HepG2 (cell line): ENCODE measurements around the gene C12orf60. TPM values are rescaled to one million over a fixed set of nuclear protein-coding genes. Genes with fewer than 3 reads are reported as not detected.

Experiments used
- ATAC-seq: fragments of 200-7000 bp; cut with Tn5 transposase; 3 replicates; pipeline ENCODE4 v1.9.1; 2020; ENCODE audit warnings: mild to moderate bottlenecking, moderate library complexity
- BruUV-seq: library from RNA; stranded (reverse); fragments of 400-500 nt; replicated peaks from 2 replicates; lab custom pipeline; 2021; lab: Mats Ljungman, UMichigan
- CTCF ChIA-PET: fragments of 300-600 bp; formaldehyde crosslinking; extraction: SDS; loops from one replicate; lab custom pipeline; 2021; ENCODE audit warnings: low total read pairs, inconsistent platforms, low intra/inter-chr PET ratio; lab: Yijun Ruan, JAX
- POLR2A ChIA-PET: fragments of 350-600 bp; sonication (Branson Sonifier 250); formaldehyde crosslinking; loops from one replicate; lab custom pipeline; 2020; ENCODE audit warnings: antibody characterized with exemption, inconsistent platforms; lab: Yijun Ruan, JAX
- DNase-seq: peaks from one replicate; pipeline ENCODE4 v3.0.0-alpha.2; 2015; ENCODE audit warnings: low spot score
- FAIRE-seq: peaks from 3 replicates; lab custom pipeline; 2011; peaks lifted over from hg19 to GRCh38; lab: Jason Lieb, UNC
- H2AFZ ChIP-seq: one replicate; pipeline ENCODE4 v1.6.1; 2011; ENCODE audit warnings: low read length, inconsistent platforms
- H3K27ac ChIP-seq: fragments of 300-600 bp; 3 replicates; pipeline ENCODE4 v1.8.0; 2011; ENCODE audit warnings: mixed run types, mild to moderate bottlenecking, mixed read lengths, low read length, inconsistent platforms; ENCODE audit not compliant: insufficient read depth; ENCODE audit errors: extremely low read length
- H3K27me3 ChIP-seq, 2 experiments: fragments of 200-600 bp in 1 of 2; 2 replicates in 1 of 2; 3 replicates in 1 of 2; pipeline versions ENCODE4 v1.6.0 to v1.8.0; 2011; ENCODE audit warnings: low read length in 2 of 2, mild to moderate bottlenecking in 2 of 2, moderate library complexity in 2 of 2, inconsistent platforms in 1 of 2; ENCODE audit not compliant: insufficient read depth in 2 of 2, control insufficient read depth in 1 of 2
- H3K36me3 ChIP-seq, 2 experiments: fragments of 200-600 bp in 1 of 2; replicated peaks in 1 of 2; 2 replicates in 1 of 2; 3 replicates in 1 of 2; pipeline versions ENCODE4 v1.5.1 to v1.8.0; 2011; ENCODE audit warnings: low read length in 2 of 2, inconsistent platforms in 1 of 2; ENCODE audit not compliant: insufficient read depth in 2 of 2, control insufficient read depth in 1 of 2
- H3K4me1 ChIP-seq: 2 replicates; pipeline ENCODE4 v1.5.1; 2012; ENCODE audit warnings: low read length, inconsistent platforms; ENCODE audit not compliant: insufficient read depth
- H3K4me2 ChIP-seq: 2 replicates; pipeline ENCODE4 v1.6.0; 2011; ENCODE audit warnings: low read depth, low read length, inconsistent platforms
- H3K4me3 ChIP-seq, 3 experiments: fragments of 200-600 bp in 1 of 3; sonication (generic), shearing (Covaris generic) in 1 of 3; replicated peaks in 1 of 3; 2 replicates each; pipeline ENCODE4 v1.5.1; 2011 to 2016; ENCODE audit warnings: low read length in 3 of 3, inconsistent platforms in 2 of 3, low read depth in 2 of 3, mild to moderate bottlenecking in 2 of 3, control low read depth in 1 of 3, mixed read lengths in 1 of 3; ENCODE audit not compliant: insufficient read depth in 1 of 3
- H3K79me2 ChIP-seq: one replicate; pipeline ENCODE4 v1.6.1; 2011; ENCODE audit warnings: low read length, inconsistent platforms; ENCODE audit not compliant: insufficient read depth
- H3K9ac ChIP-seq: 2 replicates; pipeline ENCODE4 v1.6.0; 2011; ENCODE audit warnings: mild to moderate bottlenecking, low read depth, low read length, inconsistent platforms; ENCODE audit not compliant: insufficient read depth
- H3K9me3 ChIP-seq: 2 replicates; pipeline ENCODE4 v1.5.1; 2012; ENCODE audit warnings: mild to moderate bottlenecking, low read length
- H4K20me1 ChIP-seq: 2 replicates; pipeline ENCODE4 v1.6.0; 2011; ENCODE audit warnings: inconsistent platforms, mild to moderate bottlenecking, low read length, moderate library complexity; ENCODE audit not compliant: insufficient read depth
- CHD2 ChIP-seq: IDR thresholded peaks from 2 replicates; pipeline ENCODE4 v1.6.1; 2011; ENCODE audit warnings: low read depth, low read length, improper control_type of control experiment
- DR1 ChIP-seq: sonication (generic); formaldehyde crosslinking; IDR thresholded peaks from 2 replicates; pipeline ENCODE4 v1.8.0; 2021; ENCODE audit warnings: mild to moderate bottlenecking, missing genetic modification reagents, inconsistent platforms
- ISL2 ChIP-seq: sonication (generic); formaldehyde crosslinking; IDR thresholded peaks from 2 replicates; pipeline ENCODE4 v1.5.0; 2020; ENCODE audit warnings: missing genetic modification reagents
- KLF9 ChIP-seq: IDR thresholded peaks from 2 replicates; pipeline ENCODE4 v1.6.1; 2016; ENCODE audit warnings: low read depth
- NFATC3 ChIP-seq: sonication (generic); formaldehyde crosslinking; IDR thresholded peaks from 2 replicates; pipeline ENCODE4 v1.5.1; 2020; ENCODE audit warnings: mild to moderate bottlenecking, missing genetic modification reagents
- PCBP1 ChIP-seq: fragments of 200-400 bp; formaldehyde crosslinking; IDR thresholded peaks from 2 replicates; pipeline ENCODE4 v1.6.1; 2017; ENCODE audit warnings: mild to moderate bottlenecking, low read depth, low read length, borderline replicate concordance
- SKIL ChIP-seq: sonication (generic); formaldehyde crosslinking; IDR thresholded peaks from 2 replicates; pipeline ENCODE4 v1.8.0; 2022; ENCODE audit warnings: missing genetic modification reagents, mild to moderate bottlenecking, moderate library complexity, borderline replicate concordance
- TBP ChIP-seq: sonication (generic); formaldehyde crosslinking; IDR thresholded peaks from 2 replicates; pipeline ENCODE4 v1.5.0; 2020; ENCODE audit warnings: missing genetic modification reagents
- TBX2 ChIP-seq: sonication (generic); formaldehyde crosslinking; IDR thresholded peaks from 2 replicates; pipeline ENCODE4 v1.5.0; 2020; ENCODE audit warnings: missing genetic modification reagents, mild to moderate bottlenecking, borderline replicate concordance
- TSC22D2 ChIP-seq: sonication (generic); formaldehyde crosslinking; IDR thresholded peaks from 2 replicates; pipeline ENCODE4 v1.5.1; 2020; ENCODE audit warnings: missing genetic modification reagents, mild to moderate bottlenecking, borderline replicate concordance
- ZBTB39 ChIP-seq: sonication (generic); formaldehyde crosslinking; IDR thresholded peaks from 2 replicates; pipeline ENCODE4 v1.5.0; 2020; ENCODE audit warnings: missing genetic modification reagents
- ZNF331 ChIP-seq: sonication (generic); formaldehyde crosslinking; IDR thresholded peaks from 2 replicates; pipeline ENCODE4 v1.4.0; 2020; ENCODE audit warnings: missing genetic modification reagents
- ZNF549 ChIP-seq: sonication (generic); formaldehyde crosslinking; IDR thresholded peaks from 2 replicates; pipeline ENCODE4 v1.5.0; 2020; ENCODE audit warnings: missing genetic modification reagents
- WGBS: methylation state at CpG from one replicate; pipeline ENCODE4 v1.1.6; 2017; ENCODE audit warnings: low lambda C conversion rate; 5-methylcytosine and 5-hydroxymethylcytosine counted together
- in situ Hi-C: cut with HindIII; loops from 2 replicates; pipeline ENCODE4 v1.10.0; 2017; ENCODE audit warnings: low pct_unique_long_range_greater_than_20kb; ENCODE audit not compliant: extremely low pct_ligation_motif_present
- intact Hi-C: fragments of 100-400 bp; cut with micrococcal nuclease; formaldehyde crosslinking; loops from one replicate; pipeline ENCODE4 v1.10.0; 2022; ENCODE audit not compliant: unreplicated experiment
- polyA plus RNA-seq, 8 experiments: library from polyadenylated mRNA; depleted of rRNA in 3 of 8; stranded (reverse) in 7 of 8; unstranded in 1 of 8; fragments of >200 nt; fragmentation: Illumina TruSeq in 4 of 8; extraction: Trizol in 4 of 8; gene quantifications; 2 replicates each; pipeline versions ENCODE4 v1.2.1 to v1.2.3, GENCODE V29; 2011 to 2016; ENCODE audit warnings: low read depth in 4 of 8, missing spikeins in 1 of 8, mixed read lengths in 1 of 8; ENCODE audit not compliant: insufficient read depth in 1 of 8
- total RNA-seq, 5 experiments: library from RNA; depleted of rRNA; stranded (reverse); fragments of >200 nt; fragmentation: Illumina TruSeq; extraction: Trizol; gene quantifications; 2 replicates each; pipeline ENCODE4 v1.2.3, GENCODE V29; 2016; ENCODE audit warnings: low read depth in 1 of 5
- TF ChIP-seq, protein P1 (sequence below): sonication (generic); formaldehyde crosslinking; conservative IDR thresholded peaks from 2 replicates; pipeline ENCODE4 v1.4.0; 2020; ENCODE audit warnings: missing genetic modification reagents
- TF ChIP-seq, protein P2 (sequence below): sonication (generic); formaldehyde crosslinking; IDR thresholded peaks from 2 replicates; pipeline ENCODE4 v1.5.0; 2020; ENCODE audit warnings: mild to moderate bottlenecking, missing genetic modification reagents
- TF ChIP-seq, protein P3 (sequence below): sonication (generic); formaldehyde crosslinking; IDR thresholded peaks from 2 replicates; pipeline ENCODE4 v1.4.0; 2020; ENCODE audit warnings: missing genetic modification reagents

C12orf60 gene
- total and polyA plus RNA-seq, 2 of the 13 experiments (the other 11 are each of a cell fraction or from before 2014, with no cell fraction given), result 0.55 to 1.4 TPM

GRCh38 chr12:14765398-14765797 is 38.1 kb upstream of the C12orf60 start:
- H3K79me2 ChIP-seq, result peaks cover 32% of the 10 kb centered on the region
- TF ChIP-seq ZBTB39 (no peak), ZNF549 (CRISPR knock-in tag) (no peak), CHD2 (no peak), ISL2 (CRISPR knock-in tag) (no peak), PCBP1 (no peak), TBX2 (CRISPR knock-in tag) (no peak), SKIL (CRISPR knock-in tag) (no peak), DR1 (no peak), KLF9 (CRISPR knock-in tag) (no peak), TSC22D2 (CRISPR knock-in tag) (no peak), TBP (CRISPR knock-in tag) (no peak), NFATC3 (CRISPR knock-in tag) (no peak), ZNF331 (CRISPR knock-in tag) (no peak)
- TF ChIP-seq, protein P1, sequence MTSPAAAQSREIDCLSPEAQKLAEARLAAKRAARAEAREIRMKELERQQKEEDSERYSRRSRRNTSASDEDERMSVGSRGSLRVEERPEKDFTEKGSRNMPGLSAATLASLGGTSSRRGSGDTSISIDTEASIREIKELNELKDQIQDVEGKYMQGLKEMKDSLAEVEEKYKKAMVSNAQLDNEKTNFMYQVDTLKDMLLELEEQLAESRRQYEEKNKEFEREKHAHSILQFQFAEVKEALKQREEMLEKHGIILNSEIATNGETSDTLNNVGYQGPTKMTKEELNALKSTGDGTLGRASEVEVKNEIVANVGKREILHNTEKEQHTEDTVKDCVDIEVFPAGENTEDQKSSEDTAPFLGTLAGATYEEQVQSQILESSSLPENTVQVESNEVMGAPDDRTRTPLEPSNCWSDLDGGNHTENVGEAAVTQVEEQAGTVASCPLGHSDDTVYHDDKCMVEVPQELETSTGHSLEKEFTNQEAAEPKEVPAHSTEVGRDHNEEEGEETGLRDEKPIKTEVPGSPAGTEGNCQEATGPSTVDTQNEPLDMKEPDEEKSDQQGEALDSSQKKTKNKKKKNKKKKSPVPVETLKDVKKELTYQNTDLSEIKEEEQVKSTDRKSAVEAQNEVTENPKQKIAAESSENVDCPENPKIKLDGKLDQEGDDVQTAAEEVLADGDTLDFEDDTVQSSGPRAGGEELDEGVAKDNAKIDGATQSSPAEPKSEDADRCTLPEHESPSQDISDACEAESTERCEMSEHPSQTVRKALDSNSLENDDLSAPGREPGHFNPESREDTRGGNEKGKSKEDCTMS (CRISPR knock-in tag), result no peak
- TF ChIP-seq, protein P2, sequence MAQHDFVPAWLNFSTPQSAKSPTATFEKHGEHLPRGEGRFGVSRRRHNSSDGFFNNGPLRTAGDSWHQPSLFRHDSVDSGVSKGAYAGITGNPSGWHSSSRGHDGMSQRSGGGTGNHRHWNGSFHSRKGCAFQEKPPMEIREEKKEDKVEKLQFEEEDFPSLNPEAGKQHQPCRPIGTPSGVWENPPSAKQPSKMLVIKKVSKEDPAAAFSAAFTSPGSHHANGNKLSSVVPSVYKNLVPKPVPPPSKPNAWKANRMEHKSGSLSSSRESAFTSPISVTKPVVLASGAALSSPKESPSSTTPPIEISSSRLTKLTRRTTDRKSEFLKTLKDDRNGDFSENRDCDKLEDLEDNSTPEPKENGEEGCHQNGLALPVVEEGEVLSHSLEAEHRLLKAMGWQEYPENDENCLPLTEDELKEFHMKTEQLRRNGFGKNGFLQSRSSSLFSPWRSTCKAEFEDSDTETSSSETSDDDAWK, result no peak
- TF ChIP-seq, protein P3, sequence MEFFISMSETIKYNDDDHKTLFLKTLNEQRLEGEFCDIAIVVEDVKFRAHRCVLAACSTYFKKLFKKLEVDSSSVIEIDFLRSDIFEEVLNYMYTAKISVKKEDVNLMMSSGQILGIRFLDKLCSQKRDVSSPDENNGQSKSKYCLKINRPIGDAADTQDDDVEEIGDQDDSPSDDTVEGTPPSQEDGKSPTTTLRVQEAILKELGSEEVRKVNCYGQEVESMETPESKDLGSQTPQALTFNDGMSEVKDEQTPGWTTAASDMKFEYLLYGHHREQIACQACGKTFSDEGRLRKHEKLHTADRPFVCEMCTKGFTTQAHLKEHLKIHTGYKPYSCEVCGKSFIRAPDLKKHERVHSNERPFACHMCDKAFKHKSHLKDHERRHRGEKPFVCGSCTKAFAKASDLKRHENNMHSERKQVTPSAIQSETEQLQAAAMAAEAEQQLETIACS, result no peak

More at GRCh38 chr12:14765398-14765797, 38.1 kb upstream of the C12orf60 start:
- ChIA-PET CTCF (no interaction called here), POLR2A (no interaction called here)
- 89% methylated on average over 2 of the region's 2 CpGs for WGBS
- Histone ChIP-seq H4K20me1 (peaks cover 3% of the 10 kb centered on the region; the same call in 1 of the 2 replicates), H3K9ac (no peak overlapping the region), H3K27ac (no peak overlapping the region), H3K36me3 (no peaks in the 10 kb centered on the region), H3K4me2 (no peak overlapping the region), H2AFZ (no peak overlapping the region), H3K27me3 (no peaks in the 10 kb centered on the region; a peak in 1 of 5 replicates), H3K9me3 (no peaks in the 10 kb centered on the region), H3K4me1 (peaks cover 29% of the 10 kb centered on the region), H3K4me3 (no peak overlapping the region)
- ATAC-seq (no peak), FAIRE-seq (no peak), DNase-seq (no peak)
- BruUV-seq, result no TSS peak
- in situ Hi-C loops, result no loop called here
- intact Hi-C loops, result no loop called here
